ENCODE results near the gene SLC26A5. TPM values are rescaled to one million over a fixed set of nuclear protein-coding genes. Genes with fewer than 3 reads are reported as not detected.

The SLC26A5 gene
- total and polyA plus RNA-seq, 2 donors (not counting 1 experiment from before 2014, with no cell fraction given): not detected

GRCh38 chr7:103382032-103382402, 64.0 kb downstream of the SLC26A5 start:
- H3K27ac Mint-ChIP-seq: no peak overlapping the region
- H4K20me1 ChIP-seq (ENCODE audit: control insufficient read depth, insufficient read depth, low read length, poor library complexity, severe bottlenecking): no peaks in the 10 kb centered on the region
- H3K4me1 ChIP-seq (ENCODE audit: control insufficient read depth in 2 of 2, insufficient read depth in 2 of 2, low read length in 2 of 2): no peaks in the 10 kb centered on the region
- no peaks in the 10 kb centered on the region for H3K4me1 Mint-ChIP-seq
- no peak overlapping the region for H3K9ac ChIP-seq (ENCODE audit: low read length)
- no peak overlapping the region for H3K4me3 Mint-ChIP-seq
- WGBS (ENCODE audit: insufficient coverage): 86% methylated on average over 1 of the region's 5 CpGs
- no peak for TF ChIP-seq CTCF (IDR thresholded peaks at IDR 0.05)
- TF ChIP-seq EZH2 (IDR thresholded peaks at IDR 0.05; ENCODE audit: borderline replicate concordance, insufficient read depth, low read depth, low read length, poor library complexity, severe bottlenecking): no peak
- intact Hi-C loops (cut with micrococcal nuclease): no loop called here
- H3K4me2 ChIP-seq (replicated peaks; ENCODE audit: low read depth, low read length, poor library complexity, severe bottlenecking): no peak overlapping the region
- ChIA-PET CTCF (no interaction called here), POLR2A (no interaction called here)
- no peak overlapping the region for H2AFZ ChIP-seq (ENCODE audit: insufficient read depth, low read depth, low read length, poor library complexity, severe bottlenecking)
- H3K9me3 Mint-ChIP-seq (ENCODE audit: insufficient read depth): no peaks in the 10 kb centered on the region
- H3K36me3 ChIP-seq (replicated peaks in 1 of 2; ENCODE audit: control extremely low read depth in 1 of 2, control insufficient read depth in 1 of 2, extremely low read depth in 1 of 2, insufficient read depth in 2 of 2, low read length in 1 of 2): no peaks in the 10 kb centered on the region
- H3K9me3 ChIP-seq (ENCODE audit: control extremely low read depth in 1 of 3, control insufficient read depth in 2 of 3, insufficient read depth in 1 of 3, low read length in 2 of 3): no peaks in the 10 kb centered on the region
- no peak overlapping the region for H3K4me3 ChIP-seq (ENCODE audit: control extremely low read depth in 1 of 5, extremely low read depth in 1 of 5, insufficient read depth in 1 of 5, low read depth in 2 of 5, low read length in 4 of 5)
- ATAC-seq (ENCODE audit: low read depth) (no peak), DNase-seq (no peak)
- peaks cover 2% of the 10 kb centered on the region for H3K27me3 Mint-ChIP-seq
- no peaks in the 10 kb centered on the region for H3K79me2 ChIP-seq (ENCODE audit: control insufficient read depth, insufficient read depth, low read length)
- peaks cover 0 to 4% (median 0%) of the 10 kb centered on the region in 4 experiments for H3K27me3 ChIP-seq (replicated peaks in 1 of 4; ENCODE audit: control extremely low read depth in 1 of 4, control insufficient read depth in 3 of 4, insufficient read depth in 4 of 4, low read length in 3 of 4)
- H3K27ac ChIP-seq (ENCODE audit: low read length in 2 of 2): no peak overlapping the region

- DNase-seq (no peak), ATAC-seq (ENCODE audit: low read depth) (no peak)
- Histone ChIP-seq H3K4me1 (ENCODE audit: control insufficient read depth in 2 of 2, insufficient read depth in 2 of 2, low read length in 2 of 2) (no peaks in the 10 kb centered on the region), H3K27me3 (replicated peaks in 1 of 4; ENCODE audit: control extremely low read depth in 1 of 4, control insufficient read depth in 3 of 4, insufficient read depth in 4 of 4, low read length in 3 of 4) (peaks cover 0 to 4% (median 0%) of the 10 kb centered on the region in 4 experiments), H2AFZ (ENCODE audit: insufficient read depth, low read depth, low read length, poor library complexity, severe bottlenecking) (no peak overlapping the region), H3K9ac (ENCODE audit: low read length) (no peak overlapping the region), H3K4me3 (ENCODE audit: control extremely low read depth in 1 of 5, extremely low read depth in 1 of 5, insufficient read depth in 1 of 5, low read depth in 2 of 5, low read length in 4 of 5) (no peak overlapping the region), H3K4me2 (replicated peaks; ENCODE audit: low read depth, low read length, poor library complexity, severe bottlenecking) (no peak overlapping the region), H3K9me3 (ENCODE audit: control extremely low read depth in 1 of 3, control insufficient read depth in 2 of 3, insufficient read depth in 1 of 3, low read length in 2 of 3) (no peaks in the 10 kb centered on the region), H3K36me3 (replicated peaks in 1 of 2; ENCODE audit: control extremely low read depth in 1 of 2, control insufficient read depth in 1 of 2, extremely low read depth in 1 of 2, insufficient read depth in 2 of 2, low read length in 1 of 2) (no peaks in the 10 kb centered on the region), H3K79me2 (ENCODE audit: control insufficient read depth, insufficient read depth, low read length) (no peaks in the 10 kb centered on the region), H4K20me1 (ENCODE audit: control insufficient read depth, insufficient read depth, low read length, poor library complexity, severe bottlenecking) (no peaks in the 10 kb centered on the region), H3K27ac (ENCODE audit: low read length in 2 of 2) (no peak overlapping the region)
- ChIA-PET CTCF (no interaction called here), POLR2A (no interaction called here)
- H3K4me1 Mint-ChIP-seq: no peaks in the 10 kb centered on the region
- 93% methylated on average over 4 of the region's 4 CpGs for WGBS (ENCODE audit: insufficient coverage)
- intact Hi-C loops (cut with micrococcal nuclease): no loop called here
- H3K4me3 Mint-ChIP-seq: no peak overlapping the region
- no peak overlapping the region for H3K27ac Mint-ChIP-seq
- H3K27me3 Mint-ChIP-seq: peaks cover 3% of the 10 kb centered on the region
- TF ChIP-seq CTCF (IDR thresholded peaks at IDR 0.05): no peak
- TF ChIP-seq EZH2 (IDR thresholded peaks at IDR 0.05; ENCODE audit: borderline replicate concordance, insufficient read depth, low read depth, low read length, poor library complexity, severe bottlenecking): no peak
- no peaks in the 10 kb centered on the region for H3K9me3 Mint-ChIP-seq (ENCODE audit: insufficient read depth)
Measured at GRCh38 chr7:103381280-103382031, 64.6 kb downstream of the SLC26A5 start.

Measured in B cell (primary cell).